Psoas muscle (tissue), 8 donors: ENCODE data around the gene LAG3. TPM values are rescaled to one million over a fixed set of nuclear protein-coding genes. Genes with fewer than 3 reads are reported as not detected.

Experiments
- ATAC-seq, 4 donors: fragments of 200-7000 bp; cut with Tn5 transposase; one replicate each; pipeline ENCODE4 v1.9.1; 2020; ENCODE audit warnings: moderate library complexity in 3 of 4, mild to moderate bottlenecking in 2 of 4
- DNase-seq, 2 donors: peaks; one replicate each; pipeline ENCODE4 v3.0.0-alpha.2; 2020
- H3K27ac ChIP-seq: fragments of 200-600 bp; one replicate; pipeline ENCODE4 v1.8.0; 2022
- H3K27me3 ChIP-seq, 3 donors: fragments of 200-600 bp in 1 of 3; one replicate each; pipeline versions ENCODE4 v1.6.1 to v1.8.0; 2013 to 2022; ENCODE audit warnings: low read length in 2 of 3, mild to moderate bottlenecking in 2 of 3, moderate library complexity in 1 of 3; ENCODE audit not compliant: insufficient read depth in 3 of 3
- H3K36me3 ChIP-seq, 2 donors: fragments of 200-600 bp in 1 of 2; one replicate each; pipeline versions ENCODE4 v1.6.1 to v1.8.0; 2013 to 2022; ENCODE audit warnings: low read depth in 1 of 2, mild to moderate bottlenecking in 1 of 2, moderate library complexity in 1 of 2; ENCODE audit not compliant: insufficient read depth in 1 of 2
- H3K4me1 ChIP-seq: fragments of 200-600 bp; one replicate; pipeline ENCODE4 v1.8.0; 2022
- H3K4me3 ChIP-seq: fragments of 200-600 bp; one replicate; pipeline ENCODE4 v1.8.0; 2022; ENCODE audit warnings: mild to moderate bottlenecking
- H3K9me3 ChIP-seq: fragments of 200-600 bp; one replicate; pipeline ENCODE4 v1.8.0; 2022
- WGBS, 3 donors: extraction: QIAGEN DNeasy Blood & Tissue Kit; methylation state at CpG; one replicate each; pipeline versions ENCODE4 v1.1.6 to v1.1.7; 2013; 5-methylcytosine and 5-hydroxymethylcytosine counted together
- intact Hi-C, 2 donors: fragments of 100-400 bp; cut with DNase I; formaldehyde crosslinking; loops; one replicate each; pipeline versions ENCODE4 v1.11.0 to v1.14.2; 2022
- polyA plus RNA-seq, 3 donors: library from polyadenylated mRNA; stranded (reverse); fragments of 200-250 nt; gene quantifications; one replicate each; pipeline ENCODE4 v1.2.3, GENCODE V29; 2013
- total RNA-seq, 4 donors: library from RNA; stranded (reverse); fragmentation: NEBNext Ultra II Directional in 2 of 4; extraction: Animal tissue kit (Norgen Biotek cat#: 25700) in 2 of 4; gene quantifications; one replicate each; pipeline versions ENCODE4 v1.2.1 to v1.2.4, GENCODE V29; 2021 to 2023
- TF ChIP-seq, protein P1 (sequence below): fragments of 200-600 bp; IDR thresholded peaks from one replicate; pipeline ENCODE4 v1.8.0; 2022; ENCODE audit warnings: antibody characterized with exemption
- donor health status: healthy with polysubstance abuse.
- donor health status: DM: no; HTN: no; CAD: no; lungs with moderate emphysema.
- donor health status: Bipolar disorder and iron deficiency.
- donor health status: healthy.
- donor health status: DM: yes; HTN: yes; CAD: no.
- donor health status: DM: no; HTN: no; CAD: no.
- donor health status: DM: no; HTN: no; CAD: no.
- donor health status: DM: yes; HTN: yes; CAD: no.

Gene LAG3
- total and polyA plus RNA-seq, 7 donors = 0.05 to 0.24 (median 0.08) TPM; not detected in 3

- Histone ChIP-seq H3K27ac (no peak overlapping the region), H3K27me3 (no peaks in the 10 kb centered on the region), H3K9me3 (no peaks in the 10 kb centered on the region), H3K4me1 (no peaks in the 10 kb centered on the region), H3K36me3 (no peaks in the 10 kb centered on the region), H3K4me3 (no peak overlapping the region)
- intact Hi-C loops = no loop called here
- WGBS, 3 donors = 80 to 86% (median 85%) methylated on average over 1 of the region's 1 CpG
- no peak for ATAC-seq
- no peak for DNase-seq
- TF ChIP-seq, protein P1, sequence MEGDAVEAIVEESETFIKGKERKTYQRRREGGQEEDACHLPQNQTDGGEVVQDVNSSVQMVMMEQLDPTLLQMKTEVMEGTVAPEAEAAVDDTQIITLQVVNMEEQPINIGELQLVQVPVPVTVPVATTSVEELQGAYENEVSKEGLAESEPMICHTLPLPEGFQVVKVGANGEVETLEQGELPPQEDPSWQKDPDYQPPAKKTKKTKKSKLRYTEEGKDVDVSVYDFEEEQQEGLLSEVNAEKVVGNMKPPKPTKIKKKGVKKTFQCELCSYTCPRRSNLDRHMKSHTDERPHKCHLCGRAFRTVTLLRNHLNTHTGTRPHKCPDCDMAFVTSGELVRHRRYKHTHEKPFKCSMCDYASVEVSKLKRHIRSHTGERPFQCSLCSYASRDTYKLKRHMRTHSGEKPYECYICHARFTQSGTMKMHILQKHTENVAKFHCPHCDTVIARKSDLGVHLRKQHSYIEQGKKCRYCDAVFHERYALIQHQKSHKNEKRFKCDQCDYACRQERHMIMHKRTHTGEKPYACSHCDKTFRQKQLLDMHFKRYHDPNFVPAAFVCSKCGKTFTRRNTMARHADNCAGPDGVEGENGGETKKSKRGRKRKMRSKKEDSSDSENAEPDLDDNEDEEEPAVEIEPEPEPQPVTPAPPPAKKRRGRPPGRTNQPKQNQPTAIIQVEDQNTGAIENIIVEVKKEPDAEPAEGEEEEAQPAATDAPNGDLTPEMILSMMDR = no peak
These were observed 38.4 kb downstream of the LAG3 start for GRCh38 chr12:6810758-6811157.

GRCh38 chr12:6813363-6813762 lies 41.0 kb downstream of the LAG3 start:
- Histone ChIP-seq H3K4me1 (no peaks in the 10 kb centered on the region), H3K4me3 (no peak overlapping the region), H3K27ac (no peak overlapping the region), H3K36me3 (no peaks in the 10 kb centered on the region), H3K9me3 (no peaks in the 10 kb centered on the region), H3K27me3 (no peaks in the 10 kb centered on the region)
- WGBS, 3 donors = 62 to 71% (median 69%) methylated on average over 4 of the region's 4 CpGs
- intact Hi-C loops = no loop called here
- DNase-seq (no peak), ATAC-seq (no peak)
- TF ChIP-seq, protein P1 = no peak

- TF ChIP-seq, protein P1 = no peak
- Histone ChIP-seq H3K4me3 (no peak overlapping the region), H3K4me1 (no peaks in the 10 kb centered on the region), H3K9me3 (no peaks in the 10 kb centered on the region), H3K27me3 (peaks cover 0 to 3% (median 2%) of the 10 kb centered on the region in 3 donors), H3K36me3 (no peaks in the 10 kb centered on the region), H3K27ac (no peak overlapping the region)
- ATAC-seq = no peak
- intact Hi-C loops = no loop called here
- WGBS, 3 donors = 72 to 79% (median 72%) methylated on average over 3 of the region's 3 CpGs
- no peak for DNase-seq
These were observed 44.3 kb downstream of the LAG3 start for GRCh38 chr12:6816598-6816997.

DNA sequence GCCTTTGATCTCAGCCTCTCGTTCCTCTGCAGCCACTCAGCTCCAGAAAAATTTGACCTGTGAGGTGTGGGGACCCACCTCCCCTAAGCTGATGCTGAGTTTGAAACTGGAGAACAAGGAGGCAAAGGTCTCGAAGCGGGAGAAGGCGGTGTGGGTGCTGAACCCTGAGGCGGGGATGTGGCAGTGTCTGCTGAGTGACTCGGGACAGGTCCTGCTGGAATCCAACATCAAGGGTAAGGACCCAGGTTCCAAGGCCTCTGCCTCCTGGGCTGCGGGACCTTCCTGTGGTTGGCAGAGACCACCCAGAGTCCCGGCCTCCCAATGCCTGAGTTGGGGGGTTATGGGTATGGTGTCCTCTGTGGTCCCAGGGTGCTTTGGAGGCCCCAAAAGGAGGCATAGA lies 44.8 kb downstream of the LAG3 start:
- WGBS, 3 donors = 78 to 90% (median 80%) methylated on average over 8 of the region's 8 CpGs
- TF ChIP-seq, protein P1 = no peak

DNA sequence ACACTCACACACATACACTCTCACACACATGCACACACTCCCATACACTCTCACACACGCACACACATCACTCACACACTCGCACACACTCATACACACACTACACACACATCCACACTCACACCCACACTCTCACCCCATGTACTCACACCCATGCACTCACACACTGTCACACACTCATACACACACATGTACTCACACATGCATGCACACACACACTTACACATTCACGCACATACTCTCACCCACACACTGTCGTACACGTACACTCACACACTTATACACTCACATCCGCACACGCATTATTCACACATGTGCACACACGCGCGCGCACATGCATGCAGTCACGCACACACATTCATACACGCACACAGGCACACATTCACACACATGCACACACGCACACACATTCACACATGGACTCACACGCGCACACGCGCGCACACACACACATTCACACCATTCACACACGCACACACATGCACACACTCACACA lies 45.4 kb downstream of the LAG3 start:
- 83 to 91% (median 91%) methylated on average over 20 of the region's 20 CpGs for WGBS, 3 donors
- intact Hi-C loops = no loop called here
- ATAC-seq (no peak), DNase-seq (no peak)
- H3K9me3 ChIP-seq = no peaks in the 10 kb centered on the region
- H3K27me3 ChIP-seq = peaks cover 0 to 12% (median 8%) of the 10 kb centered on the region in 3 donors
- H3K4me1 ChIP-seq = no peaks in the 10 kb centered on the region
- no peak overlapping the region for H3K4me3 ChIP-seq
- no peaks in the 10 kb centered on the region for H3K36me3 ChIP-seq
- H3K27ac ChIP-seq = no peak overlapping the region
- TF ChIP-seq, protein P1 = no peak

More for the DNA sequence above, 44.8 kb downstream of the LAG3 start:
- Histone ChIP-seq H3K9me3 (no peaks in the 10 kb centered on the region), H3K27me3 (peaks cover 0 to 7% (median 6%) of the 10 kb centered on the region in 3 donors), H3K27ac (no peak overlapping the region), H3K4me1 (no peaks in the 10 kb centered on the region), H3K36me3 (no peaks in the 10 kb centered on the region), H3K4me3 (no peak overlapping the region)
- intact Hi-C loops = no loop called here
- no peak for DNase-seq
- ATAC-seq = no peak
